PC-9 (cell line): Measurements from ENCODE around the gene STARD10. TPM values are rescaled to one million over a fixed set of nuclear protein-coding genes. Genes with fewer than 3 reads are reported as not detected.

Source experiments
- BruUV-seq: library from RNA; stranded (reverse); fragments of 400-500 nt; replicated peaks from 2 replicates; lab custom pipeline; 2021; lab: Mats Ljungman, UMichigan
- CTCF ChIA-PET: fragments of 300-600 bp; sonication (Branson Sonifier 250); formaldehyde crosslinking; loops from one replicate; lab custom pipeline; 2022; ENCODE audit warnings: antibody characterized with exemption; lab: Charles Lee
- POLR2A ChIA-PET: fragments of 300-600 bp; sonication (Branson Sonifier 250); formaldehyde crosslinking; loops from one replicate; lab custom pipeline; 2022; ENCODE audit warnings: antibody characterized with exemption; ENCODE audit not compliant: unreplicated experiment; lab: Charles Lee
- DNase-seq, 2 experiments: peaks; one replicate each; pipeline versions ENCODE4 v3.0.0 to v3.0.0-alpha.2; 2015 to 2022; ENCODE audit warnings: mixed read lengths in 1 of 2
- H2AFZ ChIP-seq: fragments of 200-600 bp; sonication (generic); 2 replicates; pipeline ENCODE4 v1.8.1; 2017; ENCODE audit warnings: antibody characterized with exemption
- H3F3A ChIP-seq: fragments of 200-600 bp; sonication (generic); 2 replicates; pipeline ENCODE4 v1.8.1; 2017; ENCODE audit warnings: antibody characterized with exemption, mild to moderate bottlenecking, low read depth; ENCODE audit not compliant: insufficient read depth
- H3K27ac ChIP-seq: fragments of 200-600 bp; sonication (generic); 2 replicates; pipeline ENCODE4 v1.6.1; 2016; ENCODE audit warnings: mixed run types
- H3K27me3 ChIP-seq: fragments of 200-600 bp; sonication (generic); 2 replicates; pipeline ENCODE4 v1.6.1; 2016; ENCODE audit warnings: low read depth, mixed run types; ENCODE audit not compliant: insufficient read depth
- H3K36me3 ChIP-seq: fragments of 200-600 bp; sonication (generic); 2 replicates; pipeline ENCODE4 v1.6.1; 2016; ENCODE audit warnings: low read depth, mixed run types
- H3K4me1 ChIP-seq: fragments of 200-600 bp; sonication (generic); replicated peaks from 2 replicates; pipeline ENCODE4 v1.6.1; 2016; ENCODE audit warnings: mixed run types; ENCODE audit not compliant: insufficient read depth
- H3K4me2 ChIP-seq: fragments of 200-600 bp; sonication (generic); 2 replicates; pipeline ENCODE4 v1.6.1; 2017; ENCODE audit warnings: mixed run types
- H3K4me3 ChIP-seq: fragments of 200-600 bp; sonication (generic); 2 replicates; pipeline ENCODE4 v1.6.1; 2016; ENCODE audit warnings: mixed run types
- H3K79me2 ChIP-seq: fragments of 200-600 bp; sonication (generic); 2 replicates; pipeline ENCODE4 v1.6.1; 2017; ENCODE audit warnings: low read depth, mixed run types
- H3K9me2 ChIP-seq: fragments of 200-600 bp; sonication (generic); 2 replicates; pipeline ENCODE4 v1.8.1; 2017; ENCODE audit warnings: mild to moderate bottlenecking; ENCODE audit not compliant: insufficient read depth
- H3K9me3 ChIP-seq: fragments of 200-600 bp; sonication (generic); 2 replicates; pipeline ENCODE4 v1.8.1; 2016; ENCODE audit warnings: low read depth; ENCODE audit not compliant: insufficient read depth
- H4K20me1 ChIP-seq: fragments of 200-600 bp; sonication (generic); 2 replicates; pipeline ENCODE4 v1.8.1; 2017; ENCODE audit not compliant: insufficient read depth
- EZH2 ChIP-seq: fragments of 200-600 bp; sonication (generic); IDR thresholded peaks from 2 replicates; pipeline ENCODE4 v1.8.0; 2017; ENCODE audit warnings: antibody characterized with exemption, low read depth
- intact Hi-C: fragments of 100-400 bp; cut with micrococcal nuclease; formaldehyde crosslinking; loops from one replicate; pipeline ENCODE4 v1.10.0; 2022; ENCODE audit not compliant: unreplicated experiment
- total RNA-seq: library from RNA; stranded (reverse); gene quantifications from 2 replicates; pipeline ENCODE4 v1.2.3, GENCODE V29; 2021
- TF ChIP-seq, protein P1 (sequence below): fragments of 200-600 bp; sonication (generic); conservative IDR thresholded peaks from 2 replicates; pipeline ENCODE4 v1.6.1; 2017; ENCODE audit warnings: mixed run types, antibody characterized with exemption, mild to moderate bottlenecking, moderate library complexity

Gene STARD10
- total RNA-seq, 1 experiment from 2014 or later: 145 TPM

DNA sequence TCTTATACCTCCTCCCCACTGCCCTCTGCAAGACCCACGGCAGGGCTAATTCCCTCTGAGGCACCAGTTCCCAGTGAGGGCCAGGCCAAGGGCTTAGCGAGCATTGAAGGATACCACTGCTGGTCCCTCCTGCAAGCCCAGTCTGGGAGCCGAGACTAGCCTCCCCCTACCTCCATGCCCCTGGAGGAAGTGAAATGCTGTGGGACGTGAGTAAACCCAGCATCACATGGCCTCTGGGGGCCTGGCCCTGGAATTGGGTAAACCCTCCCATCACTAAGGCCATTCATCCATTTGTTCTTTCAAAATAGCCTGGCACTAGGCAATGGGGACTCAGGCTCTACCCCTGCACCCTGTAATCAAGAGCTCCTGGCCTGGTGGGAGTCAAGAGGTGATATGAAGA, 66.3 kb downstream of the STARD10 start:
- peaks cover 8% of the 10 kb centered on the region; the same call in 1 of the 2 replicates for H3F3A ChIP-seq
- peaks cover 4% of the 10 kb centered on the region for H3K4me1 ChIP-seq
- intact Hi-C loops: no loop called here
- TF ChIP-seq, protein P1, sequence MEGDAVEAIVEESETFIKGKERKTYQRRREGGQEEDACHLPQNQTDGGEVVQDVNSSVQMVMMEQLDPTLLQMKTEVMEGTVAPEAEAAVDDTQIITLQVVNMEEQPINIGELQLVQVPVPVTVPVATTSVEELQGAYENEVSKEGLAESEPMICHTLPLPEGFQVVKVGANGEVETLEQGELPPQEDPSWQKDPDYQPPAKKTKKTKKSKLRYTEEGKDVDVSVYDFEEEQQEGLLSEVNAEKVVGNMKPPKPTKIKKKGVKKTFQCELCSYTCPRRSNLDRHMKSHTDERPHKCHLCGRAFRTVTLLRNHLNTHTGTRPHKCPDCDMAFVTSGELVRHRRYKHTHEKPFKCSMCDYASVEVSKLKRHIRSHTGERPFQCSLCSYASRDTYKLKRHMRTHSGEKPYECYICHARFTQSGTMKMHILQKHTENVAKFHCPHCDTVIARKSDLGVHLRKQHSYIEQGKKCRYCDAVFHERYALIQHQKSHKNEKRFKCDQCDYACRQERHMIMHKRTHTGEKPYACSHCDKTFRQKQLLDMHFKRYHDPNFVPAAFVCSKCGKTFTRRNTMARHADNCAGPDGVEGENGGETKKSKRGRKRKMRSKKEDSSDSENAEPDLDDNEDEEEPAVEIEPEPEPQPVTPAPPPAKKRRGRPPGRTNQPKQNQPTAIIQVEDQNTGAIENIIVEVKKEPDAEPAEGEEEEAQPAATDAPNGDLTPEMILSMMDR: no peak
- TF ChIP-seq EZH2: no peak
- ChIA-PET CTCF (no interaction called here), POLR2A (no interaction called here)
- H4K20me1 ChIP-seq: no peaks in the 10 kb centered on the region; the same call in 1 of the 2 replicates
- no peaks in the 10 kb centered on the region for H3K27me3 ChIP-seq
- H2AFZ ChIP-seq: no peak overlapping the region
- H3K79me2 ChIP-seq: peaks cover 30% of the 10 kb centered on the region
- H3K4me3 ChIP-seq: no peak overlapping the region
- no peaks in the 10 kb centered on the region for H3K9me3 ChIP-seq
- no peak overlapping the region for H3K4me2 ChIP-seq
- H3K27ac ChIP-seq: no peak overlapping the region
- 0 out of 2 replicates have a peak, but pooled peaks cover 7% of the 10 kb centered on the region for H3K36me3 ChIP-seq
- no TSS peak for BruUV-seq
- no peaks in the 10 kb centered on the region for H3K9me2 ChIP-seq
- DNase-seq: no peak

DNA sequence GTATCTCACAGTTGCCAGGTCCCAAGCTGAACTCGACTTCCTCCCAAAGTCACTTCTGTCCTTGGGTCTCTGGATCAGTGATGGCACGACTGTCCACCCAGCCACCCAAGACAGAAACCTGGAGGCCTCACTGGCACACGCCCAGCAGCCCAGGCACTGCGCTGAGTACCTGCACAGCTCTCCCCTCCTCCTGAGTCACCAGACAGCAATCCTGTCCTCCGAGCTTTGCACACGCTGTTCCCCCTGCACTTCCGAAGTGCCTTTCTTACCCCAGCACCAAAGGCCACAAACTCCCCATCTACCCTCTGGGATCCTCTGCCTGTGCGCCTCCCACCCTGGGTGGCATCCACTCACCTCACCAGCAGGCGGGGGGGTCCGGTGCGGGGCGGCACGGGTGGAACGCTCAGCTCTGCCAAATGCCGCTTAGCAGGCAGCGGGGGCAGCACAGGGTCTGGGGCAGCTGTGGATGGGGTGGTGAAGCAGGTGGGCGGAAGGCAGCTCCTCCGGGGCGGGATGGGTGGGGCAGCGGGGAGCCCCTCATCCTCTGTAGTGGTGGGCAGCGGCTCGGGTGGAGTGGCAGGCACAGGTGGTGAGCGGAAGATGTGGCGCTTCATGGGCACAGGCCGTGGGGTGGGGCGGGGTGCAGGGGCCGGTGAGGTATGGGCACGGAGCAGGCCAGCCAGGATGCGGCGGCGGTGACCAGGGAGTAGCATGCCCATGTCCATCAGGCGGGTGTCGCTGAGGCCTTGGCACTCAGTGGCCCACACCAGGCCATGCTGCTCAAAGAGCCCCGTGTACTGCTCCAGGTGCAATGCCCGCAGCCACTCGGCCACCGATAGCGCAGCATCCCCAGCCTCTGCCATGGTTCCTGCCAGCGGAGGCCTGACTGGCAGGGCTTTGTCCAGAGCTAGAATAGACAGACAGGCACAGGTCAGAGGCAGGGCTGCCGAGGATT, 67.3 kb downstream of the STARD10 start:
- H2AFZ ChIP-seq: no peak overlapping the region
- no peaks in the 10 kb centered on the region for H3K9me3 ChIP-seq
- H3K4me1 ChIP-seq: peaks cover 5% of the 10 kb centered on the region
- H4K20me1 ChIP-seq: no peaks in the 10 kb centered on the region; the same call in 1 of the 2 replicates
- ChIA-PET POLR2A (no interaction called here), CTCF (interaction anchor here (0.6 to 1.9 kb wide), 4 partner anchors 18 to 87 kb away, joined by 3 to 13 read pairs (median 4); partner anchors contain the start of gene STARD10)
- H3K27ac ChIP-seq: no peak overlapping the region
- DNase-seq: no peak
- no peak overlapping the region for H3K4me2 ChIP-seq
- BruUV-seq: no TSS peak
- H3K79me2 ChIP-seq: peaks cover 35% of the 10 kb centered on the region
- H3K9me2 ChIP-seq: no peaks in the 10 kb centered on the region
- 0 out of 2 replicates have a peak, but pooled peaks cover 5% of the 10 kb centered on the region for H3K36me3 ChIP-seq
- TF ChIP-seq EZH2: no peak
- TF ChIP-seq, protein P1: no peak
- peaks cover 8% of the 10 kb centered on the region; the same call in 1 of the 2 replicates for H3F3A ChIP-seq
- H3K4me3 ChIP-seq: no peak overlapping the region
- no peaks in the 10 kb centered on the region for H3K27me3 ChIP-seq
- intact Hi-C loops: no loop called here

DNA sequence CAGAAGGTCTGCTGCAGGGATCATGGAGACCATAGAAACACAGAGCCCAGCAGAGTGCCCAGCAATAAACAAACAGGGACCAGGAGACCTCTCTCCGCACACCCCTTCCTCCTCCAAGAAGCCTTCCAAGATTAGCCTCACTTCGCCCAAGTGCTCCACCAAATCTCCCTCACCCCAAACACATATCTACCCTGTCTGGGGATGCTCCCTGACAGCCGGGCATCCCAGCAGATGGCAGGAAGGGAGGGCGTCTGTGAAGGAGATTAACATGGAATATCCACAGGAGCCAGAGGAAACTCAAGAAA, 68.2 kb downstream of the STARD10 start:
- TF ChIP-seq EZH2: no peak
- TF ChIP-seq, protein P1: no peak
- no peaks in the 10 kb centered on the region for H3K9me2 ChIP-seq
- POLR2A ChIA-PET: interaction anchor here (0.5 kb wide), 1 partner anchor 451 kb away, joined by 25 read pairs; no protein-coding TSS in a partner anchor
- CTCF ChIA-PET: interaction anchor here (0.6 to 1.9 kb wide), 16 partner anchors 16 to 646 kb away, joined by 3 to 18 read pairs (median 4); partner anchors contain the start of gene STARD10
- H3K36me3 ChIP-seq: 0 out of 2 replicates have a peak, but pooled peaks cover 1% of the 10 kb centered on the region
- H3F3A ChIP-seq: peaks cover 6% of the 10 kb centered on the region; the same call in 1 of the 2 replicates
- intact Hi-C loops: loop anchor here (1.0 to 2.0 kb wide), 5 partner anchors 68 to 563 kb away; no protein-coding TSS in a partner anchor
- no peak overlapping the region for H3K4me3 ChIP-seq
- H3K27ac ChIP-seq: no peak overlapping the region
- peaks cover 13% of the 10 kb centered on the region for H3K4me1 ChIP-seq
- BruUV-seq: no TSS peak
- no peaks in the 10 kb centered on the region for H3K9me3 ChIP-seq
- H4K20me1 ChIP-seq: no peaks in the 10 kb centered on the region; the same call in 1 of the 2 replicates
- H3K79me2 ChIP-seq: peaks cover 44% of the 10 kb centered on the region
- H3K4me2 ChIP-seq: no peak overlapping the region
- H2AFZ ChIP-seq: no peak overlapping the region
- no peak for DNase-seq
- no peaks in the 10 kb centered on the region for H3K27me3 ChIP-seq
